ENCODE results near the gene OR2AT4.

The OR2AT4 gene

DNA sequence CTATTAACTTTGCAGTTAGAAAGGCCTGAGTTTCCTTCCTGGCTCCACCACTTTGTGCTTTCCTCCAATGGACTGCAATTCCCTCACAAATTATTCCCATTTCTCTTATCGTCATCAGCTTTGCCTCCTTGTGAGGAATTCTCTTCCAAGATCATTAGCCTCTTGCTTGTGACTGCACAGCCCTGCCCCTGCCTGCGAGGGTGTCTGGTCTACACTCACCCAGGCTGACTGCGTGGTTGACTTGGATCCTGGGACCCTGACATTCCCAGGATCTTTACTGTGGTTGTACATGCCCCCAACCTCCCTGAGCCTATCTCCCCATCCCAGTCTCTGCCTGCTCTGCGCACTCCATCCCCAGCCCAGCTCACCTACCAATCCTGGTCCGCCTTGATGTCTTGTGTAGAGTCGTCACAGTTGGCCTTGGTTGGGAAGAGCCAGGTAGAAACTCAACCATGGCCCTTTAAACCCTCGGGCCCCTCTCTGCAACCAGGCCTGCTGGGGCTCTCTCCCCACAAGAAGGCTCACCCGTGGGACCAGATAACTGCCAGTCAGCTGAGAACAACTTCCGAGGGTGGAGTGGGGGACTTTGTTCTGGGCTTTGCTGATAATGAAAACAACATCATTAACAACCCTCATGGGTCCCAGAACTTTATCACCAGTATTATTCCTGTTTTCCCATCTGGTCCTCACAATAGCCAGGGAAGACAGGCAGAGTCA lies at the start of gene OR2AT4:
Gene OR2AT4 (minus strand): TSS at position 421 of the 717 bp plus-strand sequence.
- no peak for DNase-seq (ENCODE audit: low spot score)
- TF ChIP-seq CTCF (IDR thresholded peaks at IDR 0.05; ENCODE audit: extremely low read depth, missing control alignments), result no peak

- no peak for DNase-seq (ENCODE audit: low spot score)
- no peak for TF ChIP-seq CTCF (IDR thresholded peaks at IDR 0.05; ENCODE audit: extremely low read depth, missing control alignments)
These were observed 49.4 kb upstream of the OR2AT4 start for GRCh38 chr11:75145972-75146519.

DNA sequence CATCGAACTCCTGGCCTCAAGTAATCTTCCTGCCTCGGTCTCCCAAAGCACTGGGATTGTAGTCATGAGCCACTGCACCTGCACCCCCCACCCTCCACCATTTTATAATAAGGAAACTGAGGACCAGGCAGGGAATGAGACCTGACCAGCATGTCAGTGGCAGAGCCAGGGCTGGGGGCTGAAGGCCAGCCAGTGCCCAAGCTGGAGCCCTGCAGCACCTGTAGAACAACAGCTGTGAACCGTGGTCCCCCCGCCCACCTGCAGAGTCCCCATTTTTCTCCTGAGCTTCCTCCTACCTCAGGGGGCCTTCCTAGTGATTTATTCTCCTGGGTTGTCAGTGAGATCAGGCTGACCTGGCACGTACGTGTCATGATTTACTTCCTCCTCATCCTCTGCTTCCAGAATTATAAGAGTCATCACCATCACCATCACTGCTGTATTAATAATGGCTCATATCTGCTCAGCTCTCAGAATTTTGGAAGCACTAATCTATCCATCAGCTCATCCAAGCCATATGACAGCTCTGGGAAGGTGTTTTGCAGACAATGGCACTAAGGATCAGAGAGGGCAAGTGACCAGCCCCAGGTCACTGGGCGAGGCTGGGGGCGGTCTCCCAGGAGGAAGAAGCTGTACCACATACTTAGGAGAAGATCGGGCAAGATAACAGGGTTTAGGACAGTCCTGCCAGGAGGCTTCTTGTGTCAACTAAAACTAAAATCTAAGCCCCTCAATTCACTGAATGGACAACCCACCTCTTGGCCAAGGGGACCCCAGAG lies 48.7 kb upstream of the OR2AT4 start:
- DNase-seq (ENCODE audit: low spot score), result no peak
- TF ChIP-seq CTCF (IDR thresholded peaks at IDR 0.05; ENCODE audit: extremely low read depth, missing control alignments), result no peak

- no peak for TF ChIP-seq CTCF (IDR thresholded peaks at IDR 0.05; ENCODE audit: extremely low read depth, missing control alignments)
- no peak for DNase-seq (ENCODE audit: low spot score)
These were observed 48.0 kb upstream of the OR2AT4 start for GRCh38 chr11:75144716-75145014.

- no peak for TF ChIP-seq CTCF (IDR thresholded peaks at IDR 0.05; ENCODE audit: extremely low read depth, missing control alignments)
- no peak for DNase-seq (ENCODE audit: low spot score)
These were observed 46.7 kb upstream of the OR2AT4 start for GRCh38 chr11:75143420-75143731.

DNA sequence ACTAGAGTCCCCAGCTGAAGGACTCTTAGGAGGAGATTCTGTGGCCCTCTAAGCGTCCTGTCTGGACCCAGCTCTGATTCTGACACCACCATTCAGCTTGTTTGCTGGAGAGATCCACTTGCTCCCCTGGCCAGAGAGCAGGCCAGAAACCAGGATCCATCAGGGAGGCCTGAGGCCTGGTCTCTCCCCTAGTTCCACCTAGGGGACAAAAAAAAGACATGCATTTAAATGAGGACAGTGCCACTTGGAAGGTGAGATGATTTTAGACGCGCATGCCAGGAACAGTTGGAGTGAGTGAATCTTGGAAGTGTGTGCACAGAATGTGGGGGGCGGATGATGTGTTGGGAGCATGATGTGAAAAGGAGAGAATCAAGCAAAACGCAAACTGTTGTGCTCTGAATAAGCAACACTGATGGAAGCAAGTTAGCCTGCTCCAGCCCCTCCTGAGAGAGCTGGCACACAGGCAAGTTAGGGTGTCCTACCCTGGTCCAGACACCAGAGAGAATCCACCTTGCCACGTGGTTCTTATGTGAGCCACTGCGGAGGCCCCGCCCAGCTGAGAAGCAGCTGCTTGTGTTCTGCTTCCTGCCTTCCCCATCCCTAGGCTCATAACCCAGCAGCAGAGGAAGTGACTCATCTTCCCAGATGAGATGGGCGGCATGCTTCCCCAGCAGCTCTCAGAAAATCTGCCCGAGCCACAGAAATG lies 46.2 kb upstream of the OR2AT4 start:
- TF ChIP-seq CTCF (IDR thresholded peaks at IDR 0.05; ENCODE audit: extremely low read depth, missing control alignments), result no peak

DNA sequence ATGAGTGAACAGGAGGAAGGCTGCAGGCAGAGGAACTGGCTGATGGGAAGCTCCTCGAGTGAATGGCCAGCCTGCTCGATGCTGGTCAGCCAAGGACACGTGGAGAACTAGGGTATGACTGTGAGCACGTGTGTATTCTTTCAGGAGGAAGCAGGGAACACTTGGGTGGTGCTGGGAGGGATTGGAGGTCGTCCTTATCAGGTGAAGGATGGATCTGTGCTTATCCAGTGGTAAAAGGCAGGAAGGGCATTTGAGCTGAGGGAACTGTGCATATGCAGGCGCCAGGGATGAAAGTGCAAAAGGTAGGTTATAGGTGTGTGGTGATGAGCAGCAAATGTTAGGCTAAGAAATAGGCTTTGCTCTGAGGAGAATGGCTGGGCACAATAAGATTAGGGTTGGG lies 44.5 kb upstream of the OR2AT4 start:
- TF ChIP-seq CTCF (IDR thresholded peaks at IDR 0.05; ENCODE audit: extremely low read depth, missing control alignments), result no peak
- no peak for DNase-seq (ENCODE audit: low spot score)

More for the DNA sequence above, 46.2 kb upstream of the OR2AT4 start:
- peak; percentile 55 for DNase-seq (ENCODE audit: low spot score)
